Smooth muscle cell of the pulmonary artery (primary cell): ENCODE measurements around the gene SIL1. TPM values are rescaled to one million over a fixed set of nuclear protein-coding genes. Genes with fewer than 3 reads are reported as not detected.

Experiments
- total RNA-seq: library from RNA; depleted of rRNA; stranded (reverse); fragments of >200 nt; gene quantifications from 2 replicates; pipeline ENCODE4 v1.2.3, GENCODE V29; 2014

Gene SIL1
- 104 and 120 TPM in 2 replicates for total RNA-seq

DNA sequence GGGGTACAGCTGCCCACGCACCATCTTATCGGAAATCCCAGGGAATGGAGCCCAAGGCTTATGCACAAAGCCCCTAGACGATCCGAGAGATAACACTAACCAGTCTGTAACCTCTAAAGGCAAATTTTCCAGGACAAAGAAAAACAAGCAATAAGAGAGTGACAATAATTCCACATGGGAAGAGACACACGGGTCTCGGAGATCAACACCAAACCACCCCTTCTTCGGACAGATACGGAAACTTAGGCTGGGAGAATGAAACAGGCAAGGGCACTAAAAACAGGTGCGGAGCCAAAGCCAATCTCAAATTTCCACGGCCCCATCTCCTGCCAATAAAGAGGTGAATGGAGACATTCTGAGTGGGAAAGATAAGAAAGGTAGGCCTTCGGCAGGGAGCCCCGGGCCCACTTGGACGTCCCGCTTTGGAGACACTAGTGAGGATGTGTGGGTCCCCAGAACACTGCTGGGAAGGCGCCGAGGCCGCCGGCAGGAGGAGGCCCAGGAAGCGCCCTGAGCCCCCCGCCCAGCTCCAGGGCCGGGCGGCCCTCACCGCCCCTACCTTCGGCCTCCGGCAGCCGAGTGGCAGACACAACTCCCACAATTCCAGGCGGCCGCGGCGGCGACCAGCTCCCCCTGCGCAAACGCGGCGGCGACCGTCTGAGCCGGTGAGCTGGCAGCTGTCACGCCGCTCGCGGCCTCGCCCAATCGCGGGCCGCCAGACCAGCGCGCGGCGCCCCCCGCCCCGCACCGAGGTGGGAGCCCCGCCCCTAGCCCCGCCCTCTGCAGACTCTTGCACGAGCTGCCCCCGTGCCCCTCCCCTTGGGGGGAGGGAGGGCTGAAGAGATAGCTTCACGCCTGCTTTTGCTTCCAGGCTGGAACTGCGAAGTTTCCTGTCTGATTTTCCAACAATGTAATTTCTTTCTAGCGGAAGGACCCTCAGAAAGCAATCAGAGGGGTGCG, at the start of gene SIL1:
TSS of gene SIL1 (minus strand) at position 659 of the 960 bp plus-strand sequence. CDS start 70,525 bp downstream, outside the sequence.

Other genes starting within 250 kb of the SIL1 start
- 263 and 296 TPM in 2 replicates for gene MATR3, start 95.4 kb upstream of the SIL1 start, total RNA-seq
- gene PAIP2, start 143.5 kb upstream of the SIL1 start, total RNA-seq = 28.9 and 52.1 TPM in 2 replicates
- not detected in 2 replicates for gene SLC23A1, start 184.9 kb upstream of the SIL1 start, total RNA-seq
- gene MZB1, start 191.5 kb upstream of the SIL1 start, total RNA-seq = not detected in 2 replicates
- gene PROB1, start 196.7 kb upstream of the SIL1 start, total RNA-seq = 1.3 and 1.7 TPM in 2 replicates
- gene SPATA24, start 205.7 kb upstream of the SIL1 start, total RNA-seq = 4.8 and 5.7 TPM in 2 replicates
- 8.1 and 12.6 TPM in 2 replicates for gene DNAJC18, start 241.2 kb upstream of the SIL1 start, total RNA-seq